ENCODE results near the gene GCDH. TPM values are rescaled to one million over a fixed set of nuclear protein-coding genes. Genes with fewer than 3 reads are reported as not detected.

Gene GCDH
- total RNA-seq, 1 donor from 2014 or later = 60.6 TPM

DNA sequence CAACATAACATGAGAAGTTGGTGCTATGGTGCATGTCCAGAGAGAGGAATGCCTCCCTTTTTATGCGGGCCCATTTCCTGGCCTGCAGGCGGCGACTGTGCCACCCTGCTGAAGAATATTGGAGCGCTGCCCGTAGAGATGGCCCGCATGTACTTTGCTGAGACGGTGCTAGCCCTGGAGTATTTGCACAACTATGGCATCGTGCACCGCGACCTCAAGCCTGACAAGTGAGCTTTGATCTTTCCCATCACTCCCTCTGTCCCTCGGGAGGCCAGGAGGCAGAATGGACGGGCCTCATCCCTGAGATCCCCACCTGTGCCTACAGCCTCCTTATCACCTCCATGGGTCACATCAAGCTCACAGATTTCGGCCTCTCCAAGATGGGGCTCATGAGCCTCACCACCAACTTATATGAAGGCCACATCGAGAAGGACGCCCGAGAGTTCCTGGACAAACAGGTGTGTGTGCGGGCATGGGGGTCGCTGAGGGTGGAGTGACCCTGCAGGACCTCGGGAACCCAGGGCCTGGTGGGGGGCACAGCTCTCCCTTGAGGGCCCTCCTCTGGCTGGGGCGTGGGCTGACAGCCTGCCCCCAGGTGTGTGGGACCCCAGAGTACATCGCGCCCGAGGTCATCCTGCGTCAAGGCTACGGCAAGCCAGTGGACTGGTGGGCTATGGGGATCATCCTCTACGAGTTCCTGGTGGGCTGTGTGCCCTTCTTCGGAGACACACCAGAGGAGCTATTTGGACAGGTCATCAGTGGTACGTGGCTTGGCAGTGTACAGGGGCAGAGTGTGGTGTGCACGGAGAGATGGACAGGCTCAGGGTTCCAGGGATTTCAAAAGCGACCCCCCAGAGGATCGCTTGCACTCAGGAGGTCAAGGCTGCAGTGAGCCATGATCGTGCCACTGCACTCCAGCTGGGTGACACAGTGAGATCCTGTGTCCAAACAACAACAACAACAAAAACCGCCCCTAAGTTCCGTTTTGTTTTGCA is 25.9 kb upstream of the GCDH start:
- H3K4me3 Mint-ChIP-seq (ENCODE audit: low read depth) = no peak overlapping the region
- TF ChIP-seq, protein P1, sequence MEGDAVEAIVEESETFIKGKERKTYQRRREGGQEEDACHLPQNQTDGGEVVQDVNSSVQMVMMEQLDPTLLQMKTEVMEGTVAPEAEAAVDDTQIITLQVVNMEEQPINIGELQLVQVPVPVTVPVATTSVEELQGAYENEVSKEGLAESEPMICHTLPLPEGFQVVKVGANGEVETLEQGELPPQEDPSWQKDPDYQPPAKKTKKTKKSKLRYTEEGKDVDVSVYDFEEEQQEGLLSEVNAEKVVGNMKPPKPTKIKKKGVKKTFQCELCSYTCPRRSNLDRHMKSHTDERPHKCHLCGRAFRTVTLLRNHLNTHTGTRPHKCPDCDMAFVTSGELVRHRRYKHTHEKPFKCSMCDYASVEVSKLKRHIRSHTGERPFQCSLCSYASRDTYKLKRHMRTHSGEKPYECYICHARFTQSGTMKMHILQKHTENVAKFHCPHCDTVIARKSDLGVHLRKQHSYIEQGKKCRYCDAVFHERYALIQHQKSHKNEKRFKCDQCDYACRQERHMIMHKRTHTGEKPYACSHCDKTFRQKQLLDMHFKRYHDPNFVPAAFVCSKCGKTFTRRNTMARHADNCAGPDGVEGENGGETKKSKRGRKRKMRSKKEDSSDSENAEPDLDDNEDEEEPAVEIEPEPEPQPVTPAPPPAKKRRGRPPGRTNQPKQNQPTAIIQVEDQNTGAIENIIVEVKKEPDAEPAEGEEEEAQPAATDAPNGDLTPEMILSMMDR (IDR thresholded peaks at IDR 0.05; ENCODE audit: unreplicated experiment) = no peak
- peaks cover 1% of the 10 kb centered on the region for H3K36me3 Mint-ChIP-seq (ENCODE audit: insufficient read depth)
- no peak overlapping the region for H3K27ac Mint-ChIP-seq
- H3K9me3 Mint-ChIP-seq (ENCODE audit: low read depth) = no peaks in the 10 kb centered on the region
- DNase-seq (ENCODE audit: low spot score, unreplicated experiment) = no peak
- H3K4me1 Mint-ChIP-seq (ENCODE audit: low read depth) = peaks cover 2% of the 10 kb centered on the region
- H3K27me3 Mint-ChIP-seq = peaks cover 3% of the 10 kb centered on the region

DNA sequence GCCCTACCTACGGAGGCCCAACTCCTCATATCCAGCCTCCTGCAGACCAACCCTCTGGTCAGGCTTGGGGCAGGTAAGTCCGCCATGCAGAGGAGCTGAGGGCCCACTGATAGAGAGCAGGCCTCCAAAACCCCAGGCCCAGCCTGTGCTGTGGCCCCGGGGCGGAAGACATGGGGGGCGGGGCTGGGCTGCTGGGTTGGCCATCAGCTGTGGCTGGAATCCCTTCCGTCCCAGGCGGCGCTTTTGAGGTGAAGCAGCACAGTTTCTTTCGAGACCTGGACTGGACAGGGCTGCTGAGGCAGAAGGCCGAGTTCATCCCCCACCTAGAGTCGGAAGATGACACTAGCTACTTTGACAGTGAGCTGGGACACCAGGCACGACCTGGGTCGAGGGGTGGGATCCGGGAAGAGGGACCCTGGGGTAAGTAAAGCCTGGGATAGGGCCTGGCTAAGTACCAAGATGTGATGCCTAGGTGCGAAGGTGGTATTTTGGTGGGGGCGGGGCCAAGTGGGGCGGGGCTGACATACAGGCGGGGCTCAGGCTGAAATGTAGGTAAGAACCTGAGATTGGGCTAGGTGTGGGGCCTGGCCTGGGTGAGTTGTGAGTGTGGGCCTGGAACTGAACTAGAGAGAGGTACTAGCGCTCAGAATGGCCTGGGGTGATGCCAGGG is 25.1 kb upstream of the GCDH start:
- Mint-ChIP-seq H3K27me3 (peaks cover 3% of the 10 kb centered on the region), H3K27ac (peak overlapping the region; percentile 73), H3K36me3 (ENCODE audit: insufficient read depth) (peaks cover 1% of the 10 kb centered on the region), H3K4me3 (ENCODE audit: low read depth) (no peak overlapping the region), H3K9me3 (ENCODE audit: low read depth) (no peaks in the 10 kb centered on the region), H3K4me1 (ENCODE audit: low read depth) (peaks cover 2% of the 10 kb centered on the region)
- TF ChIP-seq, protein P1 (IDR thresholded peaks at IDR 0.05; ENCODE audit: unreplicated experiment) = no peak
- no peak for DNase-seq (ENCODE audit: low spot score, unreplicated experiment)

DNA sequence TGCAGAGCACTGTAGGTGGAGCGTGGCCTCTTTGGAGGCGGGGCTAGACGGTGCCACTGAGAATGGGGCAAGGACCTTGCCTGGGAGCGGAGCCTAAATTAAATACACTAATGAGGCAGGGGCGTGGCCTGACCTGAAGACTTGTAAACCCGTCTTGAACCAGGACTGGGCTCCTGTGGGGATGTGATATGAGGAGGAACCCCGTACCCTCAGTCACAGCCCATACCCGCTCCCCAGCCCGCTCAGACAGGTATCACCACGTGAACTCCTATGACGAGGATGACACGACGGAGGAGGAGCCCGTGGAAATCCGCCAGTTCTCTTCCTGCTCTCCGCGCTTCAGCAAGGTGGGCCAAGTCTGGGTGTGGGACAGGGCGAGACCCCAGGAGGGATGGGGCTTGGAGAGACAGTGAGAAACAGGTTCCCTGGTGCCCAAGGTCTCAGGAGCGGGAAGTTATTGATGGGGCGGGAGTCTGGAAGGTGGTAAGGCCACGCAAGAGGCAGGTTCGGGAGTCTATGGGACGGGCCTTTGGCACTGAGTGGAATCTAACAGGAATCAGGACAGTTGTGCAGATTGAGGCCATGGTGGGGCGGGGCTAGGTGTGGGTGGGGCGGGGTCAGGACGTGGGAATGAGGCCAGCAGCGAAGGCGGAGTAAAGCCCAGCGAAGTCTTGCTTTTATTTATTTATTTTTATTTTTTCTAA is 24.4 kb upstream of the GCDH start:
- Mint-ChIP-seq H3K27ac (peak overlapping the region; percentile 73), H3K27me3 (peaks cover 3% of the 10 kb centered on the region), H3K36me3 (ENCODE audit: insufficient read depth) (peaks cover 3% of the 10 kb centered on the region), H3K9me3 (ENCODE audit: low read depth) (no peaks in the 10 kb centered on the region), H3K4me1 (ENCODE audit: low read depth) (peaks cover 2% of the 10 kb centered on the region), H3K4me3 (ENCODE audit: low read depth) (peak overlapping the region; percentile 38)
- TF ChIP-seq, protein P1 (IDR thresholded peaks at IDR 0.05; ENCODE audit: unreplicated experiment) = no peak
- no peak for DNase-seq (ENCODE audit: low spot score, unreplicated experiment)

DNA sequence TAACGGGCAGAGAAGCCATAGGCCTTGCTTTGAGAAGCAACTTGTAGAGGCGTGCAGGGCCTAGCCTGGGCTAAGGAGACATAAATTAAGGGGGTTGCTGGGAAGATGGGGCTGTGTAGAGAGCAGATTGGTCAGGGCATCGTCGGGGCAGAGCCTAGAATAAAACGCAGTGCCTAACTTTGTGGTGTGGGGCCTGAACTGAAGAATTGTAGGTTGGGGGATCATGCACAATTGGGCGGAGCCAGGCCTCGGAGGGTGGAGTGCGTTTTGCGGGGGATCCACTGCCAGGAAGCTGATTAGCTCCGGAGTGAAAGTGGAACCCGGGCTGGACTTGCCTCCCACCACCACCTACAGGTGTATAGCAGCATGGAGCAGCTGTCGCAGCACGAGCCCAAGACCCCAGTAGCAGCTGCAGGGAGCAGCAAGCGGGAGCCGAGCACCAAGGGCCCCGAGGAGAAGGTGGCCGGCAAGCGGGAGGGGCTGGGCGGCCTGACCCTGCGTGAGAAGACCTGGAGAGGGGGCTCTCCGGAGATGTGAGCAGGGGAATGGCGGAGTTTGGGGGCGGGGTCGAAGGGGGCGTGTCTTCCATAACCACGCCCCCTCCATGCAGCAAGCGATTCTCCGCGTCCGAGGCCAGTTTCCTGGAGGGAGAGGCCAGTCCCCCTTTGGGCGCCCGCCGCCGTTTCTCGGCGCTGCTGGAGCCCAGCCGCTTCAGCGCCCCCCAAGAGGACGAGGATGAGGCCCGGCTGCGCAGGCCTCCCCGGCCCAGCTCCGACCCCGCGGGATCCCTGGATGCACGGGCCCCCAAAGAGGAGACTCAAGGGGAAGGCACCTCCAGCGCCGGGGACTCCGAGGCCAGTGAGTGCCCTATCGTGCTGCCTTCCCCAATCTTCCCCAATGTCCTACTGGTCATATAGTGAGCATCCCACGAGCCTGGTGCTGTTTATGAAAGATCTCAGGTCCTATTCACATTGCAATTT is 23.6 kb upstream of the GCDH start:
- Mint-ChIP-seq H3K27ac (peak overlapping the region; percentile 59), H3K4me3 (ENCODE audit: low read depth) (peak overlapping the region; percentile 63), H3K36me3 (ENCODE audit: insufficient read depth) (peaks cover 10% of the 10 kb centered on the region), H3K9me3 (ENCODE audit: low read depth) (peaks cover 5% of the 10 kb centered on the region), H3K27me3 (peaks cover 3% of the 10 kb centered on the region), H3K4me1 (ENCODE audit: low read depth) (peaks cover 2% of the 10 kb centered on the region)
- DNase-seq (ENCODE audit: low spot score, unreplicated experiment) = peak; percentile 76
- TF ChIP-seq, protein P1 (IDR thresholded peaks at IDR 0.05; ENCODE audit: unreplicated experiment) = peak; percentile 36
